Gastrocnemius medialis (tissue), 4 donors: Measurements from ENCODE around the gene SCG2. TPM values are rescaled to one million over a fixed set of nuclear protein-coding genes. Genes with fewer than 3 reads are reported as not detected.

Experiments
- ATAC-seq, 2 donors: fragments of 150-250 bp; one replicate each; pipeline ENCODE4 v1.9.1; 2016
- DNase-seq, 2 donors: peaks; one replicate each; pipeline ENCODE4 v3.0.0-alpha.2; 2019
- H3K27ac ChIP-seq, 4 donors: fragments of 200-600 bp; sonication (generic); 1 replicate in 1 of 4; 2 replicates in 3 of 4; pipeline ENCODE4 v1.5.1; 2016 to 2018; ENCODE audit warnings: mild to moderate bottlenecking in 2 of 4, moderate library complexity in 1 of 4
- H3K27me3 ChIP-seq, 3 donors: fragments of 200-600 bp; sonication (generic) in 2 of 3; 1 replicate in 1 of 3; 2 replicates in 2 of 3; pipeline versions ENCODE4 v1.5.1 to v1.6.0; 2016 to 2019; ENCODE audit warnings: mild to moderate bottlenecking in 1 of 3, moderate library complexity in 1 of 3
- H3K36me3 ChIP-seq, 2 donors: fragments of 200-600 bp; sonication (generic) in 1 of 2; one replicate each; pipeline ENCODE4 v1.5.1; 2017 to 2018
- H3K4me1 ChIP-seq, 2 donors: fragments of 200-600 bp; sonication (generic) in 1 of 2; one replicate each; pipeline ENCODE4 v1.5.1; 2016 to 2017; ENCODE audit warnings: mild to moderate bottlenecking in 2 of 2
- H3K4me3 ChIP-seq, 4 donors: fragments of 200-600 bp; sonication (generic) in 3 of 4; 1 replicate in 1 of 4; 2 replicates in 3 of 4; pipeline ENCODE4 v1.5.1; 2016 to 2019; ENCODE audit warnings: mild to moderate bottlenecking in 2 of 4
- H3K9me3 ChIP-seq, 3 donors: fragments of 200-600 bp; sonication (generic) in 2 of 3; 1 replicate in 1 of 3; 2 replicates in 2 of 3; pipeline ENCODE4 v1.5.1; 2016 to 2019
- CTCF ChIP-seq, 5 experiments: fragments of 450-650 bp in 3 of 5; fragments of 200-600 bp in 2 of 5; sonication (generic) in 2 of 5; IDR thresholded peaks in 4 of 5; conservative IDR thresholded peaks in 1 of 5; 1 replicate in 4 of 5; 2 replicates in 1 of 5; pipeline ENCODE4 v1.5.1; 2016 to 2019; ENCODE audit warnings: antibody characterized with exemption in 5 of 5, mild to moderate bottlenecking in 3 of 5, moderate library complexity in 3 of 5
- POLR2A ChIP-seq, 2 donors: fragments of 450-650 bp; IDR thresholded peaks; one replicate each; pipeline ENCODE4 v1.6.1; 2017; ENCODE audit warnings: antibody characterized with exemption in 2 of 2, mild to moderate bottlenecking in 2 of 2, moderate library complexity in 2 of 2
- in situ Hi-C, 4 donors: fragments of 200-750 bp; cut with MboI; loops; one replicate each; pipeline versions ENCODE4 v1.15.0 to v1.8.0; 2017; ENCODE audit warnings: low sequenced_read_pairs in 4 of 4
- intact Hi-C: fragments of 100-400 bp; cut with DNase I; formaldehyde crosslinking; loops from one replicate; pipeline ENCODE4 v1.15.1; 2023; ENCODE audit warnings: low total_unique reads
- total RNA-seq, 4 donors: library from RNA; depleted of rRNA; stranded (reverse); fragments of >200 nt; gene quantifications; one replicate each; pipeline versions ENCODE4 v1.1.0 to v1.2.3, GENCODE V29; 2016

The SCG2 gene
- total RNA-seq, 4 donors from 2014 or later, result not detected

- ATAC-seq, result no peak
- H3K4me3 ChIP-seq, result no peak overlapping the region
- no peaks in the 10 kb centered on the region for H3K36me3 ChIP-seq
- H3K4me1 ChIP-seq, result no peaks in the 10 kb centered on the region
- in situ Hi-C loops, result no loop called here
- TF ChIP-seq CTCF (IDR thresholded peaks at IDR 0.05 in 4 of 5, conservative IDR thresholded peaks at IDR 0.05 in 1 of 5) (no peak), POLR2A (IDR thresholded peaks at IDR 0.05) (no peak)
- no peak overlapping the region for H3K27ac ChIP-seq
- no peak for DNase-seq
- H3K9me3 ChIP-seq, result no peaks in the 10 kb centered on the region
- no peaks in the 10 kb centered on the region for H3K27me3 ChIP-seq
- intact Hi-C loops, result no loop called here
Measured at GRCh38 chr2:223634238-223634637, 32.1 kb upstream of the SCG2 start.

- Histone ChIP-seq H3K36me3 (no peaks in the 10 kb centered on the region), H3K9me3 (no peaks in the 10 kb centered on the region), H3K27me3 (no peaks in the 10 kb centered on the region), H3K27ac (no peak overlapping the region), H3K4me1 (no peaks in the 10 kb centered on the region), H3K4me3 (no peak overlapping the region)
- DNase-seq, result no peak
- no peak for ATAC-seq
- TF ChIP-seq CTCF (IDR thresholded peaks at IDR 0.05 in 4 of 5, conservative IDR thresholded peaks at IDR 0.05 in 1 of 5) (no peak), POLR2A (IDR thresholded peaks at IDR 0.05) (no peak)
- in situ Hi-C loops (no loop called here), intact Hi-C loops (no loop called here)
Measured at GRCh38 chr2:223633656-223634055, 31.5 kb upstream of the SCG2 start.

- in situ Hi-C loops (no loop called here), intact Hi-C loops (no loop called here)
- no peaks in the 10 kb centered on the region for H3K36me3 ChIP-seq
- no peak overlapping the region for H3K27ac ChIP-seq
- no peak overlapping the region for H3K4me3 ChIP-seq
- no peaks in the 10 kb centered on the region for H3K4me1 ChIP-seq
- no peaks in the 10 kb centered on the region for H3K27me3 ChIP-seq
- DNase-seq, result no peak
- ATAC-seq, result no peak
- H3K9me3 ChIP-seq, result no peaks in the 10 kb centered on the region
- TF ChIP-seq POLR2A (IDR thresholded peaks at IDR 0.05) (no peak), CTCF (IDR thresholded peaks at IDR 0.05 in 4 of 5, conservative IDR thresholded peaks at IDR 0.05 in 1 of 5) (no peak)
Measured at GRCh38 chr2:223632826-223633225, 30.7 kb upstream of the SCG2 start.

- no peak for TF ChIP-seq CTCF (IDR thresholded peaks at IDR 0.05 in 4 of 5, conservative IDR thresholded peaks at IDR 0.05 in 1 of 5)
- TF ChIP-seq POLR2A (IDR thresholded peaks at IDR 0.05), result no peak
- Histone ChIP-seq H3K27me3 (no peaks in the 10 kb centered on the region), H3K4me3 (no peak overlapping the region), H3K9me3 (no peaks in the 10 kb centered on the region), H3K4me1 (no peaks in the 10 kb centered on the region), H3K36me3 (no peaks in the 10 kb centered on the region), H3K27ac (no peak overlapping the region)
- intact Hi-C loops, result no loop called here
- in situ Hi-C loops, result no loop called here
- no peak for DNase-seq
- ATAC-seq, result no peak
Measured at GRCh38 chr2:223626716-223627115, 24.6 kb upstream of the SCG2 start.

- H3K36me3 ChIP-seq, result no peaks in the 10 kb centered on the region
- H3K27me3 ChIP-seq, result no peaks in the 10 kb centered on the region
- DNase-seq, result no peak
- no peaks in the 10 kb centered on the region for H3K4me1 ChIP-seq
- H3K27ac ChIP-seq, result no peak overlapping the region
- H3K9me3 ChIP-seq, result no peaks in the 10 kb centered on the region
- in situ Hi-C loops (no loop called here), intact Hi-C loops (no loop called here)
- TF ChIP-seq CTCF (IDR thresholded peaks at IDR 0.05 in 4 of 5, conservative IDR thresholded peaks at IDR 0.05 in 1 of 5), result no peak
- no peak for TF ChIP-seq POLR2A (IDR thresholded peaks at IDR 0.05)
- no peak for ATAC-seq
- no peak overlapping the region for H3K4me3 ChIP-seq
Measured at GRCh38 chr2:223625652-223626051, 23.5 kb upstream of the SCG2 start.
